Thyroid gland (tissue), 4 donors: ENCODE measurements around the gene GFI1. TPM values are rescaled to one million over a fixed set of nuclear protein-coding genes. Genes with fewer than 3 reads are reported as not detected.

ENCODE experiments used
- DNase-seq, 2 donors: peaks; one replicate each; pipeline ENCODE4 v3.0.0-alpha.2; 2019
- H3K27ac ChIP-seq, 3 donors: fragments of 200-600 bp; sonication (generic); 1 replicate in 2 of 3; 2 replicates in 1 of 3; pipeline ENCODE4 v1.5.1; 2016 to 2019; ENCODE audit warnings: mild to moderate bottlenecking in 1 of 3, moderate library complexity in 1 of 3
- H3K27me3 ChIP-seq: fragments of 200-600 bp; sonication (generic); one replicate; pipeline ENCODE4 v1.5.1; 2019
- H3K36me3 ChIP-seq, 2 donors: fragments of 200-600 bp; sonication (generic); one replicate each; pipeline ENCODE4 v1.5.1; 2016 to 2019
- H3K4me1 ChIP-seq, 2 donors: fragments of 200-600 bp; sonication (generic); one replicate each; pipeline ENCODE4 v1.5.1; 2017 to 2019
- H3K4me3 ChIP-seq, 3 donors: fragments of 200-600 bp; sonication (generic); replicated peaks in 1 of 3; 1 replicate in 2 of 3; 2 replicates in 1 of 3; pipeline ENCODE4 v1.5.1; 2016; ENCODE audit warnings: mild to moderate bottlenecking in 1 of 3
- H3K9me3 ChIP-seq: fragments of 200-600 bp; sonication (generic); one replicate; pipeline ENCODE4 v1.5.1; 2017
- CTCF ChIP-seq, 6 experiments: fragments of 200-600 bp in 3 of 6; fragments of 450-650 bp in 3 of 6; sonication (generic) in 3 of 6; IDR thresholded peaks; one replicate each; pipeline ENCODE4 v1.5.1; 2016 to 2019; ENCODE audit warnings: antibody characterized with exemption in 6 of 6, mild to moderate bottlenecking in 2 of 6, inconsistent platforms in 1 of 6, moderate library complexity in 1 of 6
- POLR2A ChIP-seq, 2 donors: fragments of 450-650 bp; IDR thresholded peaks; one replicate each; pipeline ENCODE4 v1.6.1; 2017; ENCODE audit warnings: antibody characterized with exemption in 2 of 2, mild to moderate bottlenecking in 2 of 2, moderate library complexity in 1 of 2
- WGBS, 2 donors: methylation state at CpG; one replicate each; pipeline ENCODE4 v1.1.5; 2017; 5-methylcytosine and 5-hydroxymethylcytosine counted together
- intact Hi-C: fragments of 100-400 bp; cut with DNase I; formaldehyde crosslinking; loops from one replicate; pipeline ENCODE4 v1.15.1; 2023
- total RNA-seq, 4 donors: library from RNA; depleted of rRNA; stranded (reverse); fragments of >200 nt; gene quantifications; one replicate each; pipeline ENCODE4 v1.2.3, GENCODE V29; 2016

The GFI1 gene
- total RNA-seq, 4 donors from 2014 or later, result 0.27 to 1.8 (median 0.47) TPM

GRCh38 chr1:92482665-92483609 lies 3.8 kb downstream of the GFI1 start:
- Histone ChIP-seq H3K27ac (no peak overlapping the region), H3K4me1 (peaks cover 47 to 68% of the 10 kb centered on the region in 2 donors), H3K27me3 (peaks cover 25% of the 10 kb centered on the region), H3K4me3 (peak overlapping the region in 2 of 3 donors; percentile 6 to 33), H3K36me3 (no peaks in the 10 kb centered on the region), H3K9me3 (no peaks in the 10 kb centered on the region)
- 2 to 4% methylated on average over 19 to 30 of the region's 62 CpGs for WGBS, 2 donors
- intact Hi-C loops, result no loop called here
- DNase-seq, result no peak
- TF ChIP-seq POLR2A (IDR thresholded peaks at IDR 0.05) (no peak), CTCF (IDR thresholded peaks at IDR 0.05) (no peak)

- H3K27me3 ChIP-seq, result peaks cover 25% of the 10 kb centered on the region
Observed at GRCh38 chr1:92481971-92482664, 4.6 kb downstream of the GFI1 start.

GRCh38 chr1:92481599-92481925 lies 5.2 kb downstream of the GFI1 start:
- Histone ChIP-seq H3K4me1 (peaks cover 47 to 64% of the 10 kb centered on the region in 2 donors), H3K4me3 (no peak overlapping the region), H3K27ac (no peak overlapping the region), H3K9me3 (no peaks in the 10 kb centered on the region), H3K36me3 (no peaks in the 10 kb centered on the region), H3K27me3 (peaks cover 25% of the 10 kb centered on the region)
- no peak for TF ChIP-seq CTCF (IDR thresholded peaks at IDR 0.05)
- no peak for TF ChIP-seq POLR2A (IDR thresholded peaks at IDR 0.05)
- 27 to 29% methylated on average over 12 of the region's 12 CpGs for WGBS, 2 donors
- no peak for DNase-seq
- intact Hi-C loops, result no loop called here

More at GRCh38 chr1:92481971-92482664, 4.6 kb downstream of the GFI1 start:
- Histone ChIP-seq H3K27ac (no peak overlapping the region), H3K4me1 (peaks cover 47 to 68% of the 10 kb centered on the region in 2 donors), H3K9me3 (no peaks in the 10 kb centered on the region), H3K4me3 (peak overlapping the region in 2 of 3 donors; percentile 6 to 33), H3K36me3 (no peaks in the 10 kb centered on the region)
- WGBS, 2 donors, result 5 to 8% methylated on average over 35 to 36 of the region's 39 CpGs
- DNase-seq, result peak in 1 of 2 donors; percentile 17
- intact Hi-C loops, result no loop called here
- TF ChIP-seq POLR2A (IDR thresholded peaks at IDR 0.05), result no peak
- no peak for TF ChIP-seq CTCF (IDR thresholded peaks at IDR 0.05)

- H3K9me3 ChIP-seq, result no peaks in the 10 kb centered on the region
- peak overlapping the region in 1 of 3 donors; percentile 0 for H3K4me3 ChIP-seq
- peak; percentile 45 to 52 for DNase-seq
- H3K27ac ChIP-seq, result no peak overlapping the region
- no peaks in the 10 kb centered on the region for H3K36me3 ChIP-seq
- H3K4me1 ChIP-seq, result peaks cover 47 to 59% of the 10 kb centered on the region in 2 donors
- TF ChIP-seq CTCF (IDR thresholded peaks at IDR 0.05) (no peak), POLR2A (IDR thresholded peaks at IDR 0.05) (no peak)
- peaks cover 25% of the 10 kb centered on the region for H3K27me3 ChIP-seq
- 13 to 18% methylated on average over 34 to 61 of the region's 65 CpGs for WGBS, 2 donors
- intact Hi-C loops, result no loop called here
Observed at GRCh38 chr1:92480813-92481598, 5.7 kb downstream of the GFI1 start.
